ENCODE results near the gene CCDC40. TPM values are rescaled to one million over a fixed set of nuclear protein-coding genes. Genes with fewer than 3 reads are reported as not detected.
A peak's percentile ranks its signal among the peaks of the same experiment; 100 is the strongest.

CCDC40 gene
- total and polyA plus RNA-seq, 2 of the 13 experiments (the other 11 are each of a cell fraction or from before 2014, with no cell fraction given) = 4.1 to 5.5 TPM

DNA sequence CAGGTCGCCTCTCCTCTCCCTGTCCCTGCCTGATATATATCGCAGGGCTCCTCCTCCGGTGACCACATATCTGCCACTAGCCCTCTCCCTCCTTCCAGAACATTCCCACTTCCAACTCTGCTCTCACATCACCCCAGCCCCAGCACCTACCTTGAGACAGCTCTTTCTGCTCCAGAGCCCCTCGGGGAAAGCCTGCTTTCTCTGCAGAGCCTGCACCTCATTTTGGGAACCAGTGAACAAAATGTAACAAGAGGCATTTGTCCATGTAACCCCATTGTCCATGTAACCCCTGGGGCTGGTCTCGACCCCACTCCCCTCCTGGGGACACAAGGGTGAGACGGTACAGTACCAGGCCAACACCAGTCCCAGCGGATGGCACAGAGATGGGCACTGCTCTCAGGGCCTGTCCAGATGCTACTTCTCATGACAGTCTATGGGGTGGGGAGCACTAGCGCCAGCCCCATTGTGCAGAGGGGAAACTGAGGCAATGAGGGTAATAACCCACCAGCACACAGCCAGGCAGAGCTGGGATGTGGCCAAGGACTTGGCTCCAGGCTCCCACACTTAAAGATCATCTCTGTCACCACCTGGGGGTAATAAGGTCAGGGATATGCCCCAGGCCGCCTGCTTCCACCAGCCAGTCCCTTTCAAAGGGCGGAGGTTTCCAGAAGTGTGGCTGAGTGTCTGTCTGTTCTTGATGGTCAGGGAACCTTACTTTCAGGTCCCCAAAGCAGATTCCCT is 43.6 kb upstream of the CCDC40 start (continued):
- TF ChIP-seq, protein P1, sequence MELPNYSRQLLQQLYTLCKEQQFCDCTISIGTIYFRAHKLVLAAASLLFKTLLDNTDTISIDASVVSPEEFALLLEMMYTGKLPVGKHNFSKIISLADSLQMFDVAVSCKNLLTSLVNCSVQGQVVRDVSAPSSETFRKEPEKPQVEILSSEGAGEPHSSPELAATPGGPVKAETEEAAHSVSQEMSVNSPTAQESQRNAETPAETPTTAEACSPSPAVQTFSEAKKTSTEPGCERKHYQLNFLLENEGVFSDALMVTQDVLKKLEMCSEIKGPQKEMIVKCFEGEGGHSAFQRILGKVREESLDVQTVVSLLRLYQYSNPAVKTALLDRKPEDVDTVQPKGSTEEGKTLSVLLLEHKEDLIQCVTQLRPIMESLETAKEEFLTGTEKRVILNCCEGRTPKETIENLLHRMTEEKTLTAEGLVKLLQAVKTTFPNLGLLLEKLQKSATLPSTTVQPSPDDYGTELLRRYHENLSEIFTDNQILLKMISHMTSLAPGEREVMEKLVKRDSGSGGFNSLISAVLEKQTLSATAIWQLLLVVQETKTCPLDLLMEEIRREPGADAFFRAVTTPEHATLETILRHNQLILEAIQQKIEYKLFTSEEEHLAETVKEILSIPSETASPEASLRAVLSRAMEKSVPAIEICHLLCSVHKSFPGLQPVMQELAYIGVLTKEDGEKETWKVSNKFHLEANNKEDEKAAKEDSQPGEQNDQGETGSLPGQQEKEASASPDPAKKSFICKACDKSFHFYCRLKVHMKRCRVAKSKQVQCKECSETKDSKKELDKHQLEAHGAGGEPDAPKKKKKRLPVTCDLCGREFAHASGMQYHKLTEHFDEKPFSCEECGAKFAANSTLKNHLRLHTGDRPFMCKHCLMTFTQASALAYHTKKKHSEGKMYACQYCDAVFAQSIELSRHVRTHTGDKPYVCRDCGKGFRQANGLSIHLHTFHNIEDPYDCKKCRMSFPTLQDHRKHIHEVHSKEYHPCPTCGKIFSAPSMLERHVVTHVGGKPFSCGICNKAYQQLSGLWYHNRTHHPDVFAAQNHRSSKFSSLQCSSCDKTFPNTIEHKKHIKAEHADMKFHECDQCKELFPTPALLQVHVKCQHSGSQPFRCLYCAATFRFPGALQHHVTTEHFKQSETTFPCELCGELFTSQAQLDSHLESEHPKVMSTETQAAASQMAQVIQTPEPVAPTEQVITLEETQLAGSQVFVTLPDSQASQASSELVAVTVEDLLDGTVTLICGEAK (IDR thresholded peaks at IDR 0.05) = no peak
- TF ChIP-seq, protein P1 (CRISPR knock-in tag; IDR thresholded peaks at IDR 0.05) = 0 out of 2 replicates have a peak, but pooled peaks have one; percentile 27
- TF ChIP-seq IRF9 (CRISPR knock-in tag; IDR thresholded peaks at IDR 0.05; ENCODE audit: borderline replicate concordance) = no peak
- no peak for TF ChIP-seq POLR2A (IDR thresholded peaks at IDR 0.05; ENCODE audit: insufficient read depth in 1 of 2, low read depth in 2 of 2, low read length in 2 of 2)
- 0 out of 2 replicates have a peak, but pooled peaks have one; percentile 18 for TF ChIP-seq ZNF704 (CRISPR knock-in tag; IDR thresholded peaks at IDR 0.05; ENCODE audit: borderline replicate concordance)
- TF ChIP-seq, protein P2, sequence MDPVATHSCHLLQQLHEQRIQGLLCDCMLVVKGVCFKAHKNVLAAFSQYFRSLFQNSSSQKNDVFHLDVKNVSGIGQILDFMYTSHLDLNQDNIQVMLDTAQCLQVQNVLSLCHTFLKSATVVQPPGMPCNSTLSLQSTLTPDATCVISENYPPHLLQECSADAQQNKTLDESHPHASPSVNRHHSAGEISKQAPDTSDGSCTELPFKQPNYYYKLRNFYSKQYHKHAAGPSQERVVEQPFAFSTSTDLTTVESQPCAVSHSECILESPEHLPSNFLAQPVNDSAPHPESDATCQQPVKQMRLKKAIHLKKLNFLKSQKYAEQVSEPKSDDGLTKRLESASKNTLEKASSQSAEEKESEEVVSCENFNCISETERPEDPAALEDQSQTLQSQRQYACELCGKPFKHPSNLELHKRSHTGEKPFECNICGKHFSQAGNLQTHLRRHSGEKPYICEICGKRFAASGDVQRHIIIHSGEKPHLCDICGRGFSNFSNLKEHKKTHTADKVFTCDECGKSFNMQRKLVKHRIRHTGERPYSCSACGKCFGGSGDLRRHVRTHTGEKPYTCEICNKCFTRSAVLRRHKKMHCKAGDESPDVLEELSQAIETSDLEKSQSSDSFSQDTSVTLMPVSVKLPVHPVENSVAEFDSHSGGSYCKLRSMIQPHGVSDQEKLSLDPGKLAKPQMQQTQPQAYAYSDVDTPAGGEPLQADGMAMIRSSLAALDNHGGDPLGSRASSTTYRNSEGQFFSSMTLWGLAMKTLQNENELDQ (CRISPR knock-in tag; IDR thresholded peaks at IDR 0.05; ENCODE audit: borderline replicate concordance) = no peak
- TF ChIP-seq LRRFIP1 (CRISPR knock-in tag; conservative IDR thresholded peaks at IDR 0.05) = no peak
- TF ChIP-seq ARID3A (IDR thresholded peaks at IDR 0.05; ENCODE audit: low read depth, low read length) = peak; percentile 3; the same call in 1 of the 2 replicates
